ENCODE results near the gene ATOX1.

DNA sequence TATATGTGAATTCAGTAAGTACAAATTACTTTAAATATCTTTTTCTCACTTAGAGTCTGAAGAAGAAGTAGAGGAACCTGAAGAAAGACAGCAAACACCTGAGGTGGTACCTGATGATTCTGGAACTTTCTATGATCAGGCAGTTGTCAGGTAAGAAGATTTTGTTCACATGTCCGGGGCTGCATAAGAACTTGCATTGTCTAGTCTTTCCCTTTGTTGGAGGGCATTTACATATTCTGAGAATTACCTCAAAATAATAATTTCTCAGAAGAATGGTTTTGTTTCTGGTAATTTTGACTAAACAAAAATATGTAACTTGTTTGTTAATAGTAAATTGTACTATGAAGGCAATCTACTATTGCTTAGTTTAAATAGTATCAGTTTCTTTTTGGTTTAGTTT is 37.0 kb upstream of the ATOX1 start:
- TF ChIP-seq, protein P1, sequence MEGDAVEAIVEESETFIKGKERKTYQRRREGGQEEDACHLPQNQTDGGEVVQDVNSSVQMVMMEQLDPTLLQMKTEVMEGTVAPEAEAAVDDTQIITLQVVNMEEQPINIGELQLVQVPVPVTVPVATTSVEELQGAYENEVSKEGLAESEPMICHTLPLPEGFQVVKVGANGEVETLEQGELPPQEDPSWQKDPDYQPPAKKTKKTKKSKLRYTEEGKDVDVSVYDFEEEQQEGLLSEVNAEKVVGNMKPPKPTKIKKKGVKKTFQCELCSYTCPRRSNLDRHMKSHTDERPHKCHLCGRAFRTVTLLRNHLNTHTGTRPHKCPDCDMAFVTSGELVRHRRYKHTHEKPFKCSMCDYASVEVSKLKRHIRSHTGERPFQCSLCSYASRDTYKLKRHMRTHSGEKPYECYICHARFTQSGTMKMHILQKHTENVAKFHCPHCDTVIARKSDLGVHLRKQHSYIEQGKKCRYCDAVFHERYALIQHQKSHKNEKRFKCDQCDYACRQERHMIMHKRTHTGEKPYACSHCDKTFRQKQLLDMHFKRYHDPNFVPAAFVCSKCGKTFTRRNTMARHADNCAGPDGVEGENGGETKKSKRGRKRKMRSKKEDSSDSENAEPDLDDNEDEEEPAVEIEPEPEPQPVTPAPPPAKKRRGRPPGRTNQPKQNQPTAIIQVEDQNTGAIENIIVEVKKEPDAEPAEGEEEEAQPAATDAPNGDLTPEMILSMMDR (IDR thresholded peaks at IDR 0.05): no peak
- TF ChIP-seq EZH2 (IDR thresholded peaks at IDR 0.05; ENCODE audit: borderline replicate concordance, insufficient read depth, low read depth, low read length, poor library complexity, severe bottlenecking): no peak

All from B cell (primary cell).